ENCODE results near the gene GM2A.
"Not testable (repeated sequence)": the region's sequence is repeated elsewhere in the genome, so short reads cannot be mapped to it uniquely, and the experiment has no call there.

GRCh38 chr5:151254990-151255389 is 2.0 kb downstream of the GM2A start:
- not testable (repeated sequence) for TF ChIP-seq POLR2A, CTCF (IDR thresholded peaks at IDR 0.05)

Data from breast epithelium (tissue), 3 donors.